ENCODE results near the gene KCNIP3.

The KCNIP3 gene

DNA sequence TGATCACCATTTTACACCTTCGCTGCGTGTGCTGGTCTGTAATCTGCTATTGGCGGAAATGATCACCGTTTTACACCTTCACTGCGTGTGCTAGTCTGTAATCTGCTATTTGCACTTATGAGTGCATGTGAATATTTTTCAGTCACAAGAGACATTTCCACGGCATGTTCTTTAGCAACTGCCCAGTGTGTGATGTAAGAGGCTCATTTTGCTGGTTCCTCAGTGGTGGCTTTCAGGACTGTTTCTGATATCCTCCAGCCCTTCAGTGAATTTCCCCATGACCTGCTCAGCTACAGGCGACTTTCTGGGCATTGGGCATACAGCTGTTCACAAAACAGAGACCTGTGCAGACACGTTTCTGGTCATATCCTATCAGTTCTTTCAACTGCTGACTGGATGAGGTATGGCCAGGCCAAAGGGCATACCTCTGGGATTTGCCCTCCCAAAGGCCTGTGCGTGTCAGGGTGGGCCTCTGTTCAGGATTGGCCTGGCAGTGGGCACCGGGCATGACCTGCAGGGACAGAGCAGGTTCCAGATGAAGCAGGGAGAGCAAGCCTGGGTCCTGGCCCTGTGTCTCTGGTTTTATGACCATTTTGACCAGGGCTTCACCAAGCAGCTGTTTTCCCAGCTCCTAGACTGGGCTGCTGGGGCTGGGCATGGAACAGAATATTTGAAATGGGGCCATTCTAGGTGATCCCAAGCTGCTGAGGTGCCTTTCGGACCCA lies 23.4 kb upstream of the KCNIP3 start:
- TF ChIP-seq CTCF (IDR thresholded peaks at IDR 0.05; ENCODE audit: insufficient read depth, low read length, poor library complexity, severe bottlenecking), result no peak
- no peak for DNase-seq (ENCODE audit: extremely low read depth, insufficient read length)
- no peaks in the 10 kb centered on the region for H3K36me3 ChIP-seq (ENCODE audit: control insufficient read depth, insufficient read depth, low read length)

GRCh38 chr2:95274291-95275150 lies 22.6 kb upstream of the KCNIP3 start, which contains the start of gene PROM2:
TSS of gene PROM2 (plus strand) at chr2:95274449. CDS start at chr2:95274586, 137 bp downstream.
- H3K4me3 ChIP-seq (replicated peaks; ENCODE audit: low read depth, low read length), result no peak within 1 kb of the TSS
- no peak for DNase-seq (ENCODE audit: extremely low read depth, insufficient read length)
- H3K27me3 ChIP-seq (replicated peaks; ENCODE audit: control insufficient read depth, insufficient read depth, low read length), result no peaks in the 10 kb centered on the region; the same call in 1 of the 2 replicates
- TF ChIP-seq CTCF (IDR thresholded peaks at IDR 0.05; ENCODE audit: insufficient read depth, low read length, poor library complexity, severe bottlenecking), result no peak
- no peaks in the 10 kb centered on the region for H3K36me3 ChIP-seq (ENCODE audit: control insufficient read depth, insufficient read depth, low read length)

More for the DNA sequence above, 23.4 kb upstream of the KCNIP3 start:
- no peak overlapping the region for H3K4me3 ChIP-seq (replicated peaks; ENCODE audit: low read depth, low read length)
- no peaks in the 10 kb centered on the region; the same call in 1 of the 2 replicates for H3K27me3 ChIP-seq (replicated peaks; ENCODE audit: control insufficient read depth, insufficient read depth, low read length)

DNA sequence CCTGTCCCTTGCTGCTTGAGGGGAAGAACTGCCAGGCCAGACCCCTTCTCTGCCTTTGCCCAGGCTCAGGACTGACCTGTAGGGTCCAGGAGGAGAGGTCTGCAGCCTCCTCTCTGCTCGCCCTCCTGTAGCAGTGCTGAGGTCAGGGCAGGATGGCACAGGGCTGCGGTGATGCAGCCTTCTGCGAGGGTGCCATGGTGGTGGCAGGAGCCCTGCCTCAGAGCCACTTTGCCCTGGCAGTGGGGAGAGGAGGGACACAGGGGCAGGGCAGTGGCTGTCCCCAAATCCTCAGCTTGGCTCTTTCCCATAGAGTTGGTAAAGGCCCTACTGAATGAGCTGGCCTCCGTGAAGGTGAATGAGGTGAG lies 22.0 kb upstream of the KCNIP3 start:
- Histone ChIP-seq H3K36me3 (ENCODE audit: control insufficient read depth, insufficient read depth, low read length) (no peaks in the 10 kb centered on the region), H3K4me3 (replicated peaks; ENCODE audit: low read depth, low read length) (no peak overlapping the region), H3K27me3 (replicated peaks; ENCODE audit: control insufficient read depth, insufficient read depth, low read length) (no peaks in the 10 kb centered on the region; the same call in 1 of the 2 replicates)
- no peak for DNase-seq (ENCODE audit: extremely low read depth, insufficient read length)
- TF ChIP-seq CTCF (IDR thresholded peaks at IDR 0.05; ENCODE audit: insufficient read depth, low read length, poor library complexity, severe bottlenecking), result no peak

DNA sequence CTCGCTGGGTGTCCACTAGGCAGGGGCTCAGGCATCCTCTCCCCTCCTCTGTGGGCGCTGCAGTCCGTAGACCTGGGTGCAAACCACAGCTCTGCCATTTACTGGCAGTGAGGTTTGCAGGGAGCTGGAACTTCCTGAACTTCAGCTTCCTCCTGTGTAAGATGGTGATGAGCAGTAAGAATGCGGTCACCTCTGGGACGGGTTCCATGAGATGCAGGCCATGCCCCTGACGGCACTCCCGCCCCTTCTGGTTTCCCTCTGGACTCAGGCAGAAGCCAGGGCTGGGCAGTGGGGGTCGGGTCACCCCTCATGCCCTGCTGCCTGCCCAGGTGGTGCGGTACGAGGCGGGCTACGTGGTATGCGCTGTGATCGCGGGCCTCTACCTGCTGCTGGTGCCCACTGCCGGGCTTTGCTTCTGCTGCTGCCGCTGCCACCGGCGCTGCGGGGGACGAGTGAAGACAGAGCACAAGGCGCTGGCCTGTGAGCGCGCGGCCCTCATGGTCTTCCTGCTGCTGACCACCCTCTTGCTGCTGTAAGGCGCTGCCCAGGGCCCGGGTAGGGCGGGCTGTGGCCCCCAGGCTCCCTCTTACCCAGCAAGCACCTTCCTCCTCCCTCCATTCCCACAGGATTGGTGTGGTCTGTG lies 21.4 kb upstream of the KCNIP3 start:
- Histone ChIP-seq H3K27me3 (replicated peaks; ENCODE audit: control insufficient read depth, insufficient read depth, low read length) (no peaks in the 10 kb centered on the region; the same call in 1 of the 2 replicates), H3K4me3 (replicated peaks; ENCODE audit: low read depth, low read length) (no peak overlapping the region), H3K36me3 (ENCODE audit: control insufficient read depth, insufficient read depth, low read length) (no peaks in the 10 kb centered on the region)
- DNase-seq (ENCODE audit: extremely low read depth, insufficient read length), result no peak
- TF ChIP-seq CTCF (IDR thresholded peaks at IDR 0.05; ENCODE audit: insufficient read depth, low read length, poor library complexity, severe bottlenecking), result no peak

DNA sequence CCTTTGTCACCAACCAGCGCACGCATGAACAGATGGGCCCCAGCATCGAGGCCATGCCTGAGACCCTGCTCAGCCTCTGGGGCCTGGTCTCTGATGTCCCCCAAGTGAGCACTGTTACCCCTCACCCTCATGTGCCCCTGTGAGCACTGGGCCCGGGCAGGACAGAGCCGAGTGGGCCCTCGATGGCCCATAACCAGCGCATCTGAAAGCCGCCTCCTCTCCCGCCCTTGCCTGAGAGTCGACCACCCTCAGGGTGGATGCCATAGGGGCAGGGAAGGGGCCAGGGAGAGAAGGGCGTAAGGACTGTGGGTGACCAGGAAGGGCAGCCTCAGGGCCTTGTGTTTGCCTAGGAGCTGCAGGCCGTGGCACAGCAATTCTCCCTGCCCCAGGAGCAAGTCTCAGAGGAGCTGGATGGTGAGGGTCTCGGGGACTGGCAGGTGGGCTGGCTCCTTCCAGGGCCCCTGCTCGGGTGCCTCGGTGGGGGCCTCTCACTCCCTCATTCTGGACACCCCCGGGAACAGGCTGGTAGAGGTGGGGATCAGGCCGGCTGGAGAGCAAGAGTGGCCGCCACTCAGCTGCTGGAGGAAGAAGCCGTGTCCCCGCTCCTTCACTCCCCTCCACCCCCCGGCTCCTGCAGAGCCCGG lies 20.8 kb upstream of the KCNIP3 start:
- TF ChIP-seq CTCF (IDR thresholded peaks at IDR 0.05; ENCODE audit: insufficient read depth, low read length, poor library complexity, severe bottlenecking), result no peak
- no peaks in the 10 kb centered on the region for H3K27me3 ChIP-seq (replicated peaks; ENCODE audit: control insufficient read depth, insufficient read depth, low read length)
- no peak for DNase-seq (ENCODE audit: extremely low read depth, insufficient read length)
- H3K36me3 ChIP-seq (ENCODE audit: control insufficient read depth, insufficient read depth, low read length), result no peaks in the 10 kb centered on the region
- H3K4me3 ChIP-seq (replicated peaks; ENCODE audit: low read depth, low read length), result no peak overlapping the region
